B cell (primary cell): ENCODE measurements around the gene GABRG3. TPM values are rescaled to one million over a fixed set of nuclear protein-coding genes. Genes with fewer than 3 reads are reported as not detected.

Source experiments
- ATAC-seq: fragments of 200-7000 bp; cut with Tn5 transposase; one replicate; pipeline ENCODE4 v1.10.0; 2021; ENCODE audit warnings: low read depth, mild to moderate bottlenecking, moderate number of reproducible peaks, moderate library complexity
- CTCF ChIA-PET: fragments of 350-600 bp; sonication (Branson Sonifier 250); formaldehyde crosslinking; loops from one replicate; lab custom pipeline; 2021; ENCODE audit warnings: antibody characterized with exemption, inconsistent platforms; lab: Charles Lee
- POLR2A ChIA-PET: fragments of 350-600 bp; sonication (Branson Sonifier 250); formaldehyde crosslinking; loops from one replicate; lab custom pipeline; 2021; ENCODE audit warnings: antibody characterized with exemption; lab: Charles Lee
- DNase-seq: peaks from one replicate; pipeline ENCODE4 v3.0.0; 2013
- H2AFZ ChIP-seq: 2 replicates; pipeline ENCODE4 v1.6.1; 2012; ENCODE audit warnings: mild to moderate bottlenecking, low read depth, low read length; ENCODE audit not compliant: insufficient read depth, poor library complexity, severe bottlenecking
- H3K27ac ChIP-seq, 2 donors: 1 replicate in 1 of 2; 2 replicates in 1 of 2; pipeline ENCODE4 v1.5.1; 2012 to 2013; ENCODE audit warnings: low read length in 2 of 2, mild to moderate bottlenecking in 2 of 2, moderate library complexity in 1 of 2
- H3K27me3 ChIP-seq, 4 experiments: fragments of 200-600 bp in 1 of 4; sonication (generic) in 1 of 4; replicated peaks in 1 of 4; 1 replicate in 2 of 4; 2 replicates in 2 of 4; pipeline versions ENCODE4 v1.6.1 to v1.7.0; 2013 to 2016; ENCODE audit warnings: low read length in 3 of 4, mild to moderate bottlenecking in 2 of 4, mixed read lengths in 1 of 4, moderate library complexity in 1 of 4; ENCODE audit not compliant: insufficient read depth in 4 of 4, control insufficient read depth in 3 of 4; ENCODE audit errors: control extremely low read depth in 1 of 4
- H3K36me3 ChIP-seq, 2 experiments: replicated peaks in 1 of 2; 1 replicate in 1 of 2; 2 replicates in 1 of 2; pipeline versions ENCODE4 v1.6.1 to v1.7.1; 2013; ENCODE audit warnings: low read length in 1 of 2; ENCODE audit not compliant: insufficient read depth in 2 of 2, control insufficient read depth in 1 of 2; ENCODE audit errors: control extremely low read depth in 1 of 2, extremely low read depth in 1 of 2
- H3K4me1 ChIP-seq, 2 donors: fragments of 200-600 bp in 1 of 2; sonication (generic) in 1 of 2; 1 replicate in 1 of 2; 2 replicates in 1 of 2; pipeline versions ENCODE4 v1.5.1 to v1.6.1; 2013 to 2017; ENCODE audit warnings: low read length in 2 of 2; ENCODE audit not compliant: control insufficient read depth in 2 of 2, insufficient read depth in 2 of 2
- H3K4me2 ChIP-seq: replicated peaks from 2 replicates; pipeline ENCODE3; 2012; ENCODE audit warnings: mild to moderate bottlenecking, low read depth, low read length; ENCODE audit not compliant: poor library complexity, severe bottlenecking
- H3K4me3 ChIP-seq, 5 experiments: fragments of 200-600 bp in 1 of 5; sonication (generic) in 1 of 5; 1 replicate in 3 of 5; 2 replicates in 2 of 5; pipeline versions ENCODE4 v1.5.1 to v1.7.0; 2011 to 2016; ENCODE audit warnings: low read length in 4 of 5, mild to moderate bottlenecking in 4 of 5, low read depth in 2 of 5, control low read depth in 1 of 5, moderate library complexity in 1 of 5; ENCODE audit not compliant: insufficient read depth in 1 of 5; ENCODE audit errors: control extremely low read depth in 1 of 5, extremely low read depth in 1 of 5
- H3K79me2 ChIP-seq: fragments of 200-600 bp; sonication (generic); one replicate; pipeline ENCODE4 v1.6.0; 2016; ENCODE audit warnings: low read length; ENCODE audit not compliant: control insufficient read depth, insufficient read depth
- H3K9ac ChIP-seq: fragments of 200-600 bp; sonication (generic); 2 replicates; pipeline ENCODE4 v1.6.1; 2017; ENCODE audit warnings: mild to moderate bottlenecking, low read length, moderate library complexity
- H3K9me3 ChIP-seq, 3 donors: one replicate each; pipeline versions ENCODE4 v1.6.1 to v1.7.1; 2013; ENCODE audit warnings: low read length in 2 of 3; ENCODE audit not compliant: control insufficient read depth in 2 of 3, insufficient read depth in 1 of 3; ENCODE audit errors: control extremely low read depth in 1 of 3
- H4K20me1 ChIP-seq: 2 replicates; pipeline ENCODE4 v1.6.0; 2012; ENCODE audit warnings: mild to moderate bottlenecking, low read length; ENCODE audit not compliant: insufficient read depth, control insufficient read depth, poor library complexity, severe bottlenecking
- H3K27ac Mint-ChIP-seq: one replicate; pipeline ENCODE4 v1.8.0; 2021; ENCODE audit warnings: mixed read lengths
- H3K27me3 Mint-ChIP-seq: one replicate; pipeline ENCODE4 v1.8.0; 2021; ENCODE audit warnings: mixed read lengths
- H3K4me1 Mint-ChIP-seq: one replicate; pipeline ENCODE4 v1.8.0; 2021; ENCODE audit warnings: mixed read lengths
- H3K4me3 Mint-ChIP-seq: one replicate; pipeline ENCODE4 v1.8.0; 2021; ENCODE audit warnings: mixed read lengths
- H3K9me3 Mint-ChIP-seq: one replicate; pipeline ENCODE4 v1.8.0; 2022; ENCODE audit warnings: mixed read lengths; ENCODE audit not compliant: insufficient read depth
- EZH2 ChIP-seq: IDR thresholded peaks from 2 replicates; pipeline ENCODE4 v1.6.1; 2012; ENCODE audit warnings: borderline replicate concordance, low read depth, mild to moderate bottlenecking, moderate library complexity, low read length; ENCODE audit not compliant: insufficient read depth, poor library complexity, severe bottlenecking
- whole genome bisulfite sequencing: methylation state at CpG from one replicate; pipeline ENCODE4 v1.1.5; 2013; ENCODE audit warnings: missing lambda C conversion rate; ENCODE audit not compliant: insufficient coverage; 5-methylcytosine and 5-hydroxymethylcytosine counted together
- intact Hi-C: fragments of 100-400 bp; cut with micrococcal nuclease; formaldehyde crosslinking; loops from one replicate; pipeline ENCODE4 v1.10.0; 2022
- polyA plus RNA-seq: library from polyadenylated mRNA; depleted of rRNA; stranded (reverse); fragments of >200 nt; gene quantifications from 2 replicates; pipeline ENCODE4 v1.2.3, GENCODE V29; 2012
- total RNA-seq, 2 donors: library from RNA; stranded (reverse); fragments of 120-200 nt in 1 of 2; gene quantifications; 1 replicate in 1 of 2; 2 replicates in 1 of 2; pipeline versions ENCODE4 v1.2.3 to v1.2.4, GENCODE V29; 2013 to 2022
- TF ChIP-seq, protein P1 (sequence below): fragments of 200-600 bp; IDR thresholded peaks from one replicate; pipeline ENCODE4 v1.8.0; 2022; ENCODE audit warnings: antibody characterized with exemption, mild to moderate bottlenecking

GABRG3 gene
- total and polyA plus RNA-seq, 2 donors (not counting 1 experiment from before 2014, with no cell fraction given): not detected

DNA sequence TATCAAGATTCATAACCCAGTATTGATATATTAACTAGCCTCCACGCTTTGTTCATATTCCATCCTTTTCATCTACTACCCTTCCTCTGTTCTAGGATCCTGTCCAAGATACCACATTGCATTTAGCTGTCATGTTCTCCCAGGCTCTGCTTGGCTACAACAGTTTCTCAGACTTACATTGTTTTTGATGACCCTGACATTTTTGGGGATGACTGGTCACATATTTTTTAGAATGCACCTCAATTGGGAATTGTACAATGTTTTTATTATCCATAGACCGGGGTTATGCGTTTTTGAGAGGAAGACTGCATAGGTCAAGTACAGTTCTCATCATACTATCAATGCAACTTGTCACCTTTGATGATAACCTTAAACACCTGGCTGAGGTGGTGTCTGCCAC lies 421.2 kb downstream of the GABRG3 start:
- no peak overlapping the region for H3K9ac ChIP-seq
- H3K4me3 Mint-ChIP-seq: no peak overlapping the region
- ATAC-seq: no peak
- DNase-seq: no peak
- H3K4me2 ChIP-seq: no peak overlapping the region
- H2AFZ ChIP-seq: no peak overlapping the region
- POLR2A ChIA-PET: no interaction called here
- WGBS: 83% methylated on average over 1 of the region's 3 CpGs
- H3K79me2 ChIP-seq: no peaks in the 10 kb centered on the region
- CTCF ChIA-PET: no interaction called here
- no peaks in the 10 kb centered on the region for H3K27me3 ChIP-seq
- no peaks in the 10 kb centered on the region for H3K4me1 ChIP-seq
- H4K20me1 ChIP-seq: no peaks in the 10 kb centered on the region
- H3K27me3 Mint-ChIP-seq: no peaks in the 10 kb centered on the region
- H3K27ac Mint-ChIP-seq: no peak overlapping the region
- H3K9me3 ChIP-seq: no peaks in the 10 kb centered on the region
- TF ChIP-seq, protein P1, sequence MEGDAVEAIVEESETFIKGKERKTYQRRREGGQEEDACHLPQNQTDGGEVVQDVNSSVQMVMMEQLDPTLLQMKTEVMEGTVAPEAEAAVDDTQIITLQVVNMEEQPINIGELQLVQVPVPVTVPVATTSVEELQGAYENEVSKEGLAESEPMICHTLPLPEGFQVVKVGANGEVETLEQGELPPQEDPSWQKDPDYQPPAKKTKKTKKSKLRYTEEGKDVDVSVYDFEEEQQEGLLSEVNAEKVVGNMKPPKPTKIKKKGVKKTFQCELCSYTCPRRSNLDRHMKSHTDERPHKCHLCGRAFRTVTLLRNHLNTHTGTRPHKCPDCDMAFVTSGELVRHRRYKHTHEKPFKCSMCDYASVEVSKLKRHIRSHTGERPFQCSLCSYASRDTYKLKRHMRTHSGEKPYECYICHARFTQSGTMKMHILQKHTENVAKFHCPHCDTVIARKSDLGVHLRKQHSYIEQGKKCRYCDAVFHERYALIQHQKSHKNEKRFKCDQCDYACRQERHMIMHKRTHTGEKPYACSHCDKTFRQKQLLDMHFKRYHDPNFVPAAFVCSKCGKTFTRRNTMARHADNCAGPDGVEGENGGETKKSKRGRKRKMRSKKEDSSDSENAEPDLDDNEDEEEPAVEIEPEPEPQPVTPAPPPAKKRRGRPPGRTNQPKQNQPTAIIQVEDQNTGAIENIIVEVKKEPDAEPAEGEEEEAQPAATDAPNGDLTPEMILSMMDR: no peak
- TF ChIP-seq EZH2: no peak
- no peaks in the 10 kb centered on the region for H3K4me1 Mint-ChIP-seq
- peaks cover 5% of the 10 kb centered on the region for H3K9me3 Mint-ChIP-seq
- no peak overlapping the region for H3K27ac ChIP-seq
- H3K4me3 ChIP-seq: no peak overlapping the region
- intact Hi-C loops: no loop called here
- no peaks in the 10 kb centered on the region for H3K36me3 ChIP-seq

GRCh38 chr15:27396521-27396920 lies 425.5 kb downstream of the GABRG3 start:
- Histone ChIP-seq H3K27ac (no peak overlapping the region), H4K20me1 (no peaks in the 10 kb centered on the region), H3K79me2 (no peaks in the 10 kb centered on the region), H3K27me3 (no peaks in the 10 kb centered on the region), H3K9ac (no peak overlapping the region), H3K4me1 (no peaks in the 10 kb centered on the region), H3K9me3 (peaks cover 0 to 3% (median 0%) of the 10 kb centered on the region in 3 donors), H2AFZ (no peak overlapping the region), H3K4me3 (no peak overlapping the region), H3K36me3 (no peaks in the 10 kb centered on the region), H3K4me2 (no peak overlapping the region)
- ATAC-seq (no peak), DNase-seq (no peak)
- WGBS: no CpG with 5 or more reads among the region's 2 CpGs
- peaks cover 6% of the 10 kb centered on the region for H3K9me3 Mint-ChIP-seq
- H3K27ac Mint-ChIP-seq: no peak overlapping the region
- intact Hi-C loops: no loop called here
- CTCF ChIA-PET: no interaction called here
- TF ChIP-seq, protein P1: no peak
- no peak for TF ChIP-seq EZH2
- no peaks in the 10 kb centered on the region for H3K27me3 Mint-ChIP-seq
- H3K4me1 Mint-ChIP-seq: no peaks in the 10 kb centered on the region
- no peak overlapping the region for H3K4me3 Mint-ChIP-seq
- POLR2A ChIA-PET: no interaction called here
